Activated CD8-positive, alpha-beta T cell treated with anti-CD3 and anti-CD28 coated beads for 36 hours (primary cell): ENCODE results near the gene GCM1. TPM values are rescaled to one million over a fixed set of nuclear protein-coding genes. Genes with fewer than 3 reads are reported as not detected.

Experiments used
- ATAC-seq: fragments of 200-7000 bp; cut with Tn5 transposase; one replicate; pipeline ENCODE4 v1.10.0; 2021; ENCODE audit warnings: mild to moderate bottlenecking, moderate library complexity
- CTCF ChIA-PET: fragments of 350-600 bp; sonication (Branson Sonifier 250); formaldehyde crosslinking; loops from one replicate; lab custom pipeline; 2021; ENCODE audit warnings: antibody characterized with exemption; lab: Charles Lee
- POLR2A ChIA-PET: fragments of 350-600 bp; sonication (Branson Sonifier 250); formaldehyde crosslinking; loops from one replicate; lab custom pipeline; 2021; ENCODE audit warnings: antibody characterized with exemption; lab: Charles Lee
- DNase-seq: peaks from one replicate; pipeline ENCODE4 v3.0.0-alpha.2; 2020
- H3K27ac Mint-ChIP-seq: one replicate; pipeline ENCODE4 v1.8.0; 2021; ENCODE audit warnings: mild to moderate bottlenecking, mixed read lengths
- H3K27me3 Mint-ChIP-seq: one replicate; pipeline ENCODE4 v1.8.0; 2021; ENCODE audit warnings: mixed read lengths
- H3K36me3 Mint-ChIP-seq: one replicate; pipeline ENCODE4 v1.8.0; 2021; ENCODE audit warnings: low read depth, mixed read lengths
- H3K4me1 Mint-ChIP-seq: one replicate; pipeline ENCODE4 v1.8.0; 2021; ENCODE audit warnings: low read depth, mixed read lengths
- H3K4me3 Mint-ChIP-seq: one replicate; pipeline ENCODE4 v1.8.0; 2021; ENCODE audit warnings: mild to moderate bottlenecking, moderate library complexity, mixed read lengths
- H3K9me3 Mint-ChIP-seq: one replicate; pipeline ENCODE4 v1.8.0; 2021; ENCODE audit warnings: mixed read lengths
- intact Hi-C: fragments of 100-400 bp; cut with micrococcal nuclease; formaldehyde crosslinking; loops from one replicate; pipeline ENCODE4 v1.10.0; 2022
- total RNA-seq, 2 experiments: library from RNA; stranded (reverse); gene quantifications; one replicate each; pipeline ENCODE4 v1.2.3, GENCODE V29; 2021
- TF ChIP-seq, protein P1 (sequence below): fragments of 200-600 bp; IDR thresholded peaks from one replicate; pipeline ENCODE4 v1.8.0; 2022; ENCODE audit warnings: antibody characterized with exemption, mild to moderate bottlenecking

GCM1 gene
- total RNA-seq, 2 experiments from 2014 or later, result not detected

DNA sequence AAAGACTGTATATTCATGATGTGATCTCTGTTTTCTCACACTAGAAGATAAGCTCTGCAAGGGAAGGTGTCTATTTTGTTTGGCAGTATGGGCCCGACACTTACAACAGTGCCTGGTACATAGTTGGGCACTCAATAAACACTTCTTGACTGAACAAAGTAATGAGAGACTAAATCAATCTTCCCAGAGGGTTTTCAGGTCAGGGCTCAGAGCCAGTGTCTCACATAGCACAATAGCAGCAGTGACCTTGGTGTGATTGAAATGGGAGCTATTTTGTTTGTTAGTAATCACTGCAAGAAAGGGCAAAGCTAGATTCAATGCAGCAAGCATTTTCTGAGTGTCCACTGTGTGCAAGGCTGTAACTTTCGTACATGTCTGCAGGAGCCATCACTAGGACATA is 26.4 kb upstream of the GCM1 start:
- H3K27me3 Mint-ChIP-seq, result no peaks in the 10 kb centered on the region
- intact Hi-C loops, result loop anchor here (10.0 kb wide), 1 partner anchor 480 kb away; no protein-coding TSS in a partner anchor
- DNase-seq (no peak), ATAC-seq (no peak)
- H3K36me3 Mint-ChIP-seq, result no peaks in the 10 kb centered on the region
- TF ChIP-seq, protein P1, sequence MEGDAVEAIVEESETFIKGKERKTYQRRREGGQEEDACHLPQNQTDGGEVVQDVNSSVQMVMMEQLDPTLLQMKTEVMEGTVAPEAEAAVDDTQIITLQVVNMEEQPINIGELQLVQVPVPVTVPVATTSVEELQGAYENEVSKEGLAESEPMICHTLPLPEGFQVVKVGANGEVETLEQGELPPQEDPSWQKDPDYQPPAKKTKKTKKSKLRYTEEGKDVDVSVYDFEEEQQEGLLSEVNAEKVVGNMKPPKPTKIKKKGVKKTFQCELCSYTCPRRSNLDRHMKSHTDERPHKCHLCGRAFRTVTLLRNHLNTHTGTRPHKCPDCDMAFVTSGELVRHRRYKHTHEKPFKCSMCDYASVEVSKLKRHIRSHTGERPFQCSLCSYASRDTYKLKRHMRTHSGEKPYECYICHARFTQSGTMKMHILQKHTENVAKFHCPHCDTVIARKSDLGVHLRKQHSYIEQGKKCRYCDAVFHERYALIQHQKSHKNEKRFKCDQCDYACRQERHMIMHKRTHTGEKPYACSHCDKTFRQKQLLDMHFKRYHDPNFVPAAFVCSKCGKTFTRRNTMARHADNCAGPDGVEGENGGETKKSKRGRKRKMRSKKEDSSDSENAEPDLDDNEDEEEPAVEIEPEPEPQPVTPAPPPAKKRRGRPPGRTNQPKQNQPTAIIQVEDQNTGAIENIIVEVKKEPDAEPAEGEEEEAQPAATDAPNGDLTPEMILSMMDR, result no peak
- CTCF ChIA-PET, result interaction anchor here (1.1 to 6.7 kb wide), 5 partner anchors 119 to 318 kb away, joined by 3 to 99 read pairs (median 4); no protein-coding TSS in a partner anchor
- H3K4me1 Mint-ChIP-seq, result peaks cover 4% of the 10 kb centered on the region
- POLR2A ChIA-PET, result interaction anchor here (0.8 kb wide), 1 partner anchor 13 kb away, joined by 3 read pairs; no protein-coding TSS in a partner anchor
- no peak overlapping the region for H3K4me3 Mint-ChIP-seq
- no peak overlapping the region for H3K27ac Mint-ChIP-seq
- no peaks in the 10 kb centered on the region for H3K9me3 Mint-ChIP-seq

DNA sequence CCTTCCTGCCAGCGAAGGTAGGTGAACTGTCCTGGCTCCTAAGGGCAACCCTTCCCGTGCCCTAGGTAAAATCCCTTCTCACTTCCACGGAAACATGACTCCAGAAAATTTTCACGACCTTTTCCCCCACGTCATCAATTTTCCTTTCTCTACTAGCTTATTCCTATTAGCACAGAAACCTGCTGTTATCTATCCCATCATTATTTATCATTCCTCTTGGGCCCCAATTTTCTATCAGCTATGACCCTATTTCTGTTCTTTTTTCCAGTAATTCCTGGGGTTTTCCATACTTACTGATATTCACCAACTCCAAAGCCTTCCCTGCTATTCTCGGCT is 23.8 kb upstream of the GCM1 start:
- Mint-ChIP-seq H3K9me3 (no peaks in the 10 kb centered on the region), H3K27me3 (no peaks in the 10 kb centered on the region), H3K27ac (no peak overlapping the region), H3K4me3 (no peak overlapping the region), H3K4me1 (no peaks in the 10 kb centered on the region), H3K36me3 (no peaks in the 10 kb centered on the region)
- ChIA-PET POLR2A (no interaction called here), CTCF (interaction anchor here (0.6 to 6.7 kb wide), 49 partner anchors 8 to 556 kb away, joined by 3 to 99 read pairs (median 4); partner anchors contain the start of gene ELOVL5)
- DNase-seq (no peak), ATAC-seq (no peak)
- intact Hi-C loops, result loop anchor here (1.0 to 10.0 kb wide), 5 partner anchors 120 to 482 kb away; no protein-coding TSS in a partner anchor
- TF ChIP-seq, protein P1, result no peak

DNA sequence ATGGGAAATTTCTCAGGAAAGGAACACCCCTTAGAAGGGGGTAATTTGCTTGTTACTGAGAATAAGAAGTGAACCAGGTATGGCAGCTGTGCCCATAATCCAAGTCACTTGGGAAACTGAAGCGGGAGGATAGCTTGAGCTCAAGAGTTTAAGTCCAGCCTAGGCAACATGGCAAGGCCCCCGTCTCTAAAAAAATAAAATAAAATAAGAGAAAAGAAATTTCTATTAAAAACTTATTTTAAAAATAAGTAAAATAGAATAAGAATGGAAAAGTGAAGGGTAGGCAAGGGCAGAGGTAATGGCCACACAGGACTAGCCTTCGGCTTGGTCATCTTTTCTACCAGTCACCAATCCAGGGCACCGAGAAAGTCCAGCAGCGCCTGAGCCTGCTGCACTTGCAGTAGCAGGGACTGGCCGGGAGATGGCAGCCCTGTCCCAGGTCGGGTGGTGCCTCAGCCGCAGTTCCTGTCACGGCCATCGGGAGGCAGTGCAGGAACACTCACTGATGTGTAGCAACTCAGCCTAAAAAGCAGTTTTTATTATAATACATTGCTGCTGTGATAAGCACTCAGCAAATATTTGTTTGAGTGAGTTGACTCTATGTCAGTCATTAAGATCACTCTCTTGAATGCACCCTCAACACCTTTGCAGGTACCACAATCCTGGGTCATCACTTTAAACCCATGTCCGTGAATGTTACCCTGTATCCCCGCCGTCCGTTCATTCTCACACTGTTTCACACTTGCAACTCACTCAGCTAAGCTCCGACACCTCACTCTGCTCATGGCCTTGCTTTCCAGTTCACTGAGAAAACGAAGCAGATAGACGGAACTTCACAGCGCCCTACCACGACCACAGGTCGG is 23.2 kb upstream of the GCM1 start:
- H3K4me3 Mint-ChIP-seq, result no peak overlapping the region
- ATAC-seq (peak; percentile 100), DNase-seq (peak; percentile 92)
- no peaks in the 10 kb centered on the region for H3K9me3 Mint-ChIP-seq
- H3K27ac Mint-ChIP-seq, result no peak overlapping the region
- H3K27me3 Mint-ChIP-seq, result no peaks in the 10 kb centered on the region
- no peaks in the 10 kb centered on the region for H3K36me3 Mint-ChIP-seq
- CTCF ChIA-PET, result interaction anchor here (0.7 to 6.7 kb wide), 62 partner anchors 8 to 450 kb away, joined by 3 to 99 read pairs (median 4); partner anchors contain the start of gene ELOVL5
- intact Hi-C loops, result loop anchor here (1.0 to 10.0 kb wide), 5 partner anchors 120 to 483 kb away; no protein-coding TSS in a partner anchor
- no peaks in the 10 kb centered on the region for H3K4me1 Mint-ChIP-seq
- TF ChIP-seq, protein P1, result peak; percentile 100
- POLR2A ChIA-PET, result no interaction called here

DNA sequence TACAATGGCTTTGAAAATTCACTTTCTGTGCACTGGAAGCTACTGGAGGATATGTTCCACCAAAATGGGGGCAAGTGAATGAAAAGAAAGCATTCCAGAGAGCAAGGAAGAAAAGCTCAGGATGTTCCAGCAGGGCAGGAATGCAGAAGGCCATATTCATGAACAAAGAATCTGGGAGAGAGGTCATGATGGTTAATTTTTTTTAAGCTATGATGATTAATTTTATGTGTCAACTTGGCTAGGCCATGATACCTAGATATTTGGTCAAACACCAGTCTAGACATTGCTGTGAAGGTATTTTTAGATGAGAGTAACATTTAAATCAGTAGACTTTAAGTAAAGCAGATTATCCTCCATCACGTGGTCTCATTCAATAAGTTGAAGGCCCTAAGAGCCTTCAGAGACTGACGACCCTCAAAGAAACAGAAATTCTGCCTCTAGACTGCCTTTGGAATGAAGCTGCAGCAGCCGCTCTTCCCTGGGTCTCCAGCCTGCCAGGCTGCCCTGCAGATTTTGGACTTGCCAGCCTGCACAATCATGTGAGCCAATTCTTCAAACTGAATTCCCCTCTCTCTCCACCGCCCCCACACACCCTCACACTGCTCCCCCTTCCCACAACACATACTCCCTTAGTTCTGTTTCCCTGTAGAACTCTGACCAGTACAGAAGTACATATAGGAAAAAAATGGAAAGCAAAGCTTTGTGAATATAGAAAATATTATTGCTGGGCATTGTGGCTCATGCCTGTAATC is 20.1 kb upstream of the GCM1 start:
- no peaks in the 10 kb centered on the region for H3K9me3 Mint-ChIP-seq
- POLR2A ChIA-PET, result interaction anchor here (0.7 to 1.2 kb wide), 3 partner anchors 14 to 171 kb away, joined by 3 to 4 read pairs (median 3); no protein-coding TSS in a partner anchor
- H3K36me3 Mint-ChIP-seq, result no peaks in the 10 kb centered on the region
- CTCF ChIA-PET, result interaction anchor here (0.7 to 3.3 kb wide), 10 partner anchors 20 to 557 kb away, joined by 3 to 14 read pairs (median 3); no protein-coding TSS in a partner anchor
- no peak for DNase-seq
- intact Hi-C loops, result no loop called here
- no peak overlapping the region for H3K27ac Mint-ChIP-seq
- no peak overlapping the region for H3K4me3 Mint-ChIP-seq
- ATAC-seq, result no peak
- H3K27me3 Mint-ChIP-seq, result no peaks in the 10 kb centered on the region
- no peaks in the 10 kb centered on the region for H3K4me1 Mint-ChIP-seq
- TF ChIP-seq, protein P1, result no peak
